ENCODE results near the gene LEKR1. TPM values are rescaled to one million over a fixed set of nuclear protein-coding genes. Genes with fewer than 3 reads are reported as not detected.
A peak's percentile ranks its signal among the peaks of the same experiment; 100 is the strongest.

Gene LEKR1
- total RNA-seq, 1 donor from 2014 or later: 0.27 TPM

DNA sequence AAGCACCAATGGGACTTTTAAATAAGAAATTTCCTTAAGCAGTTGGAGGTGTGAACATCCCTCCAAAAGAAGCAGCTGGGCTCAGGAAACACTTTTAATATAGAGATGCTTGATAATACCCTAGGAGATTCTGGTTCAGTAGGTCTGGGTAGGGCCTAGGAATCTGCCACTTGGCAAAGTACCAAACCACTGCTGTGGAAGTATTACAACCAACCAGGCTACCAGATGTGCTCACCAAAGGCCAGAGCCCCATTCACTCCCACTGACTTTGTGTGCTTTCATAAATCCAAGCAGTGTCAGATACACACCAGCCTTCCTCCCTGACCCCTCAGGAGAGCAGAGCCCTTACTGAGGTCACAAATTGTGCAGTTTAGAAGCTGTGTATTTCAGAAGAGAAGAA is 171.2 kb downstream of the LEKR1 start:
- Mint-ChIP-seq H3K9me3 (ENCODE audit: unreplicated experiment) (peaks cover 6% of the 10 kb centered on the region), H3K4me1 (ENCODE audit: low read depth, unreplicated experiment) (no peaks in the 10 kb centered on the region), H3K27ac (ENCODE audit: unreplicated experiment) (no peak overlapping the region), H3K36me3 (ENCODE audit: low read depth, unreplicated experiment) (no peaks in the 10 kb centered on the region), H3K4me3 (ENCODE audit: unreplicated experiment) (no peak overlapping the region), H3K27me3 (ENCODE audit: low read depth, unreplicated experiment) (no peaks in the 10 kb centered on the region)
- TF ChIP-seq, protein P1, sequence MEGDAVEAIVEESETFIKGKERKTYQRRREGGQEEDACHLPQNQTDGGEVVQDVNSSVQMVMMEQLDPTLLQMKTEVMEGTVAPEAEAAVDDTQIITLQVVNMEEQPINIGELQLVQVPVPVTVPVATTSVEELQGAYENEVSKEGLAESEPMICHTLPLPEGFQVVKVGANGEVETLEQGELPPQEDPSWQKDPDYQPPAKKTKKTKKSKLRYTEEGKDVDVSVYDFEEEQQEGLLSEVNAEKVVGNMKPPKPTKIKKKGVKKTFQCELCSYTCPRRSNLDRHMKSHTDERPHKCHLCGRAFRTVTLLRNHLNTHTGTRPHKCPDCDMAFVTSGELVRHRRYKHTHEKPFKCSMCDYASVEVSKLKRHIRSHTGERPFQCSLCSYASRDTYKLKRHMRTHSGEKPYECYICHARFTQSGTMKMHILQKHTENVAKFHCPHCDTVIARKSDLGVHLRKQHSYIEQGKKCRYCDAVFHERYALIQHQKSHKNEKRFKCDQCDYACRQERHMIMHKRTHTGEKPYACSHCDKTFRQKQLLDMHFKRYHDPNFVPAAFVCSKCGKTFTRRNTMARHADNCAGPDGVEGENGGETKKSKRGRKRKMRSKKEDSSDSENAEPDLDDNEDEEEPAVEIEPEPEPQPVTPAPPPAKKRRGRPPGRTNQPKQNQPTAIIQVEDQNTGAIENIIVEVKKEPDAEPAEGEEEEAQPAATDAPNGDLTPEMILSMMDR (IDR thresholded peaks at IDR 0.05; ENCODE audit: insufficient read depth, low read depth, low read length): no peak
- Histone ChIP-seq H3K79me2 (ENCODE audit: insufficient read depth, low read length) (no peaks in the 10 kb centered on the region), H3K4me3 (ENCODE audit: insufficient read depth, low read depth, low read length) (no peak overlapping the region), H3K4me2 (ENCODE audit: low read length) (no peak overlapping the region), H3K27ac (ENCODE audit: low read depth, low read length) (no peak overlapping the region), H2AFZ (ENCODE audit: low read depth, low read length) (no peak overlapping the region), H3K9me3 (ENCODE audit: insufficient read depth, low read depth, low read length) (no peaks in the 10 kb centered on the region), H3K4me1 (ENCODE audit: insufficient read depth, low read length) (no peaks in the 10 kb centered on the region), H4K20me1 (ENCODE audit: insufficient read depth, low read length) (no peaks in the 10 kb centered on the region), H3K36me3 (ENCODE audit: insufficient read depth, low read length) (no peaks in the 10 kb centered on the region), H3K27me3 (ENCODE audit: insufficient read depth, low read length) (no peaks in the 10 kb centered on the region), H3K9ac (ENCODE audit: low read length) (no peak overlapping the region)
- no peak for FAIRE-seq
- peak; percentile 9 for DNase-seq (ENCODE audit: low read depth)

DNA sequence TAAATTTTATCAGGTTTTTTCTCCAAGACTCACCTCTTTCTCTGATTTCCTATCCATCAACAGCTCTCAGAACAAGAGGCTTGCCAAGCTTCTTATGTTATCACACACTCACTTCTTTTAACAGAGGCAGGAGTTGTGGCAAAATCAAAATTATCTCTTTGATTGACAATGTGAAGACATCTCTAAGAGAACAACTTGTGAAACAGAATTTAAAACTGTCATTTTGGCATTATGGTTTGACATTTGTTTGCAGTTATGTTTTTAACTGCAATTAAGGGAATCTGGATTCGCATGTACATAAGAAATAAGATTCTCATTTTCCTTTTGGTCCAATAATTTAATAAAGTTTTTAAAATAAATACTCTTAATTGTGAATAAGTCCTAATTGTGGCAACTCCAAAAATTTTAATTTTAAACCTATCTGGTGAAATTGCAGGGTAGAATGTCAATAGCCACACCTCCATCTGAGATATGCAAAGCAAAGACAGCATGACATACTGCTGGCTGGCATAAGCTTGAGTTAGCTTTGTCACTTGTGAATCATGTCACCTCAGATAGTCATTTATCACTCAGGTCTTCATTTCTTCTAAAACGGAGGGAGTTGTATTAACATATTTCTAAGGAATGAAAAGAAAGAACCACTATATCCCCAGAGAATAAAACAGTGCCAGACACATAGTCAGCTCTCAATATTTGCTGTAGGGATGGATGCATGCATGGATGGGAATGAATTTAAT is 175.2 kb downstream of the LEKR1 start:
- no peaks in the 10 kb centered on the region for H3K36me3 Mint-ChIP-seq (ENCODE audit: low read depth, unreplicated experiment)
- H3K9ac ChIP-seq (ENCODE audit: low read length): no peak overlapping the region
- no peak overlapping the region for H3K4me3 Mint-ChIP-seq (ENCODE audit: unreplicated experiment)

DNA sequence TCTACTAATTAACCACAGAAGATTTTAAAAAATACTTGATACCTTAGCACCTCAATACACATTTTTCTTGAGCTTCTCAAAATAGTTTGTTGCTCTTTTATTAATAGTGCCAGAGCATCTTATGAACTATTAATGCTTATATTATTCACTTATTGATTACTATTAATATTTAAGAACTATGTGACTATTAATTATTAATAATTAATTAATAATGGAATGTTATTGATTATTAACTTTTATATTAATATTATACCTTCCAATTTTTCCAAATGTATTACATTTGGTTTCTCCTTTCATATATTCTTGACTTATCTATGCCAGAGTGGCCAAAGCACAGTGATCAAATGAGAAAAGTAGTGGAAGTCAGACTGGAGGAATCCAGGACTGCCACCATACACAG is 195.5 kb downstream of the LEKR1 start:
- FAIRE-seq (no peak), DNase-seq (ENCODE audit: low read depth) (no peak)
- H3K9me3 ChIP-seq (ENCODE audit: insufficient read depth, low read depth, low read length): no peaks in the 10 kb centered on the region
- Mint-ChIP-seq H3K4me3 (ENCODE audit: unreplicated experiment) (no peak overlapping the region), H3K36me3 (ENCODE audit: low read depth, unreplicated experiment) (no peaks in the 10 kb centered on the region), H3K27ac (ENCODE audit: unreplicated experiment) (no peak overlapping the region), H3K9me3 (ENCODE audit: unreplicated experiment) (no peaks in the 10 kb centered on the region), H3K27me3 (ENCODE audit: low read depth, unreplicated experiment) (no peaks in the 10 kb centered on the region), H3K4me1 (ENCODE audit: low read depth, unreplicated experiment) (no peaks in the 10 kb centered on the region)
- H3K9ac ChIP-seq (ENCODE audit: low read length): no peak overlapping the region
- H3K4me1 ChIP-seq (ENCODE audit: insufficient read depth, low read length): no peaks in the 10 kb centered on the region
- H2AFZ ChIP-seq (ENCODE audit: low read depth, low read length): no peak overlapping the region
- no peak overlapping the region for H3K4me3 ChIP-seq (ENCODE audit: insufficient read depth, low read depth, low read length)
- H3K27me3 ChIP-seq (ENCODE audit: insufficient read depth, low read length): no peaks in the 10 kb centered on the region
- H3K79me2 ChIP-seq (ENCODE audit: insufficient read depth, low read length): no peaks in the 10 kb centered on the region
- no peaks in the 10 kb centered on the region for H4K20me1 ChIP-seq (ENCODE audit: insufficient read depth, low read length)
- H3K4me2 ChIP-seq (ENCODE audit: low read length): no peak overlapping the region
- H3K36me3 ChIP-seq (ENCODE audit: insufficient read depth, low read length): no peaks in the 10 kb centered on the region
- TF ChIP-seq EZH2 (IDR thresholded peaks at IDR 0.05; ENCODE audit: insufficient read depth, low read length): no peak
- TF ChIP-seq, protein P1 (IDR thresholded peaks at IDR 0.05; ENCODE audit: insufficient read depth, low read depth, low read length): no peak
- H3K27ac ChIP-seq (ENCODE audit: low read depth, low read length): no peak overlapping the region

More for the DNA sequence above, 175.2 kb downstream of the LEKR1 start:
- H3K9me3 ChIP-seq (ENCODE audit: insufficient read depth, low read depth, low read length): no peaks in the 10 kb centered on the region
- FAIRE-seq: no peak
- no peaks in the 10 kb centered on the region for H3K4me1 Mint-ChIP-seq (ENCODE audit: low read depth, unreplicated experiment)
- H3K4me3 ChIP-seq (ENCODE audit: insufficient read depth, low read depth, low read length): no peak overlapping the region
- TF ChIP-seq, protein P1 (IDR thresholded peaks at IDR 0.05; ENCODE audit: insufficient read depth, low read depth, low read length): no peak
- no peak for TF ChIP-seq EZH2 (IDR thresholded peaks at IDR 0.05; ENCODE audit: insufficient read depth, low read length)
- H2AFZ ChIP-seq (ENCODE audit: low read depth, low read length): no peak overlapping the region
- H4K20me1 ChIP-seq (ENCODE audit: insufficient read depth, low read length): no peaks in the 10 kb centered on the region
- DNase-seq (ENCODE audit: low read depth): no peak
- no peaks in the 10 kb centered on the region for H3K27me3 ChIP-seq (ENCODE audit: insufficient read depth, low read length)
- no peak overlapping the region for H3K27ac ChIP-seq (ENCODE audit: low read depth, low read length)
- no peaks in the 10 kb centered on the region for H3K79me2 ChIP-seq (ENCODE audit: insufficient read depth, low read length)
- peaks cover 3% of the 10 kb centered on the region for H3K9me3 Mint-ChIP-seq (ENCODE audit: unreplicated experiment)
- H3K27me3 Mint-ChIP-seq (ENCODE audit: low read depth, unreplicated experiment): no peaks in the 10 kb centered on the region
- H3K36me3 ChIP-seq (ENCODE audit: insufficient read depth, low read length): no peaks in the 10 kb centered on the region
- H3K4me1 ChIP-seq (ENCODE audit: insufficient read depth, low read length): no peaks in the 10 kb centered on the region
- no peak overlapping the region for H3K4me2 ChIP-seq (ENCODE audit: low read length)
- H3K27ac Mint-ChIP-seq (ENCODE audit: unreplicated experiment): no peak overlapping the region
